ENCODE results near the gene VWA5B1. TPM values are rescaled to one million over a fixed set of nuclear protein-coding genes. Genes with fewer than 3 reads are reported as not detected.

The VWA5B1 gene
- total RNA-seq, 2 experiments from 2014 or later, result not detected

DNA sequence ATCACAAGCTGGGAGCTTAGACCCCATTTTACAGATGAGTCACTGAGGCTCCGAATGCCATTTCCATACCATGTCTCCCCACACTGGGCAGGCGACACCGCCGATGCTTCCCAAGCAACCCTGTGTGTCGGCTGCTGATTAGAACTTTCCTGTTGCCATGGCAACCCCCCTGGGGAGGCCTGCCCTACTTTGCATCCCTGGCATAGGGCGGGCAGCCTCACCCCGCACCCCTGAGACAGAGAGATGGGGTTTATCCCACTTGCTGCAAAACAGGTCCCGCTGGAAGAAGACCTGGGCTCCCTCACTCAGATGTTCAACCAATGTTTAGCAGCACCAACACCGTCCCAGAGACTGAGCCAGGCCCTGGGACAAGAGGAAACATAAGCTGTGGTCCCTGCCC, 113.8 kb downstream of the VWA5B1 start:
- no peak for TF ChIP-seq CTCF (IDR thresholded peaks at IDR 0.05)
- POLR2A ChIA-PET, result no interaction called here
- DNase-seq (no peak), ATAC-seq (no peak)
- Mint-ChIP-seq H3K4me1 (ENCODE audit: low read depth) (no peaks in the 10 kb centered on the region), H3K27me3 (peaks cover 45% of the 10 kb centered on the region), H3K9me3 (no peaks in the 10 kb centered on the region), H3K27ac (no peak overlapping the region), H3K36me3 (ENCODE audit: low read depth) (no peaks in the 10 kb centered on the region), H3K4me3 (no peak overlapping the region)
- CTCF ChIA-PET, result no interaction called here
- intact Hi-C loops (cut with micrococcal nuclease), result no loop called here

Other genes with a start within 250 kb of the VWA5B1 start
- not detected for gene PLA2G5, start 220.7 kb upstream of the VWA5B1 start, total RNA-seq
- gene PLA2G2D, start 171.3 kb upstream of the VWA5B1 start, total RNA-seq, result not detected
- gene PLA2G2F, start 151.6 kb upstream of the VWA5B1 start, total RNA-seq, result not detected
- under 1 TPM; 0.34 to 0.45 TPM for gene UBXN10, start 104.8 kb upstream of the VWA5B1 start, total RNA-seq
- under 1 TPM; 0.29 to 0.59 TPM for gene PLA2G2C, start 104.4 kb upstream of the VWA5B1 start, total RNA-seq
- gene CAMK2N1, start 195.3 kb downstream of the VWA5B1 start, total RNA-seq, result under 1 TPM; 0.67 to 0.86 TPM
- gene MUL1, start 217.3 kb downstream of the VWA5B1 start, total RNA-seq, result 10 to 100 TPM; 11.9 to 12.0 TPM